Ascending aorta (tissue), 2 donors: Measurements from ENCODE around the gene SLC38A9. TPM values are rescaled to one million over a fixed set of nuclear protein-coding genes. Genes with fewer than 3 reads are reported as not detected.
"Not testable (repeated sequence)": the region's sequence is repeated elsewhere in the genome, so short reads cannot be mapped to it uniquely, and the experiment has no call there.

Experiments used
- DNase-seq, 2 donors: peaks; one replicate each; pipeline ENCODE4 v3.0.0-alpha.2; 2019; ENCODE audit warnings: low spot score in 2 of 2
- H3K27ac ChIP-seq, 2 donors: fragments of 200-600 bp; sonication (generic); one replicate each; pipeline ENCODE4 v1.5.1; 2016 to 2017; ENCODE audit warnings: mild to moderate bottlenecking in 1 of 2
- H3K27me3 ChIP-seq: fragments of 200-600 bp; sonication (generic); one replicate; pipeline ENCODE4 v1.5.1; 2017
- H3K36me3 ChIP-seq, 2 donors: fragments of 200-600 bp; sonication (generic); one replicate each; pipeline ENCODE4 v1.5.1; 2016
- H3K4me1 ChIP-seq, 2 donors: fragments of 200-600 bp; sonication (generic); one replicate each; pipeline ENCODE4 v1.5.1; 2016 to 2017; ENCODE audit warnings: mild to moderate bottlenecking in 1 of 2
- H3K4me3 ChIP-seq, 2 donors: fragments of 200-600 bp; sonication (generic); one replicate each; pipeline ENCODE4 v1.5.1; 2016 to 2017; ENCODE audit warnings: mild to moderate bottlenecking in 1 of 2
- H3K9me3 ChIP-seq, 2 donors: fragments of 200-600 bp; sonication (generic); one replicate each; pipeline ENCODE4 v1.5.1; 2016
- intact Hi-C: fragments of 100-400 bp; cut with DNase I; formaldehyde crosslinking; loops from one replicate; pipeline ENCODE4 v1.15.1; 2023
- total RNA-seq: library from RNA; depleted of rRNA; stranded (reverse); fragments of >200 nt; gene quantifications from one replicate; pipeline ENCODE4 v1.1.0, GENCODE V29; 2016
- TF ChIP-seq, protein P1 (sequence below), 3 experiments: fragments of 200-600 bp in 2 of 3; fragments of 450-650 bp in 1 of 3; sonication (generic) in 2 of 3; IDR thresholded peaks; one replicate each; pipeline ENCODE4 v1.5.1; 2016 to 2019; ENCODE audit warnings: antibody characterized with exemption in 3 of 3, mild to moderate bottlenecking in 1 of 3, moderate library complexity in 1 of 3

SLC38A9 gene
- total RNA-seq, 1 donor from 2014 or later: 1.8 TPM

DNA sequence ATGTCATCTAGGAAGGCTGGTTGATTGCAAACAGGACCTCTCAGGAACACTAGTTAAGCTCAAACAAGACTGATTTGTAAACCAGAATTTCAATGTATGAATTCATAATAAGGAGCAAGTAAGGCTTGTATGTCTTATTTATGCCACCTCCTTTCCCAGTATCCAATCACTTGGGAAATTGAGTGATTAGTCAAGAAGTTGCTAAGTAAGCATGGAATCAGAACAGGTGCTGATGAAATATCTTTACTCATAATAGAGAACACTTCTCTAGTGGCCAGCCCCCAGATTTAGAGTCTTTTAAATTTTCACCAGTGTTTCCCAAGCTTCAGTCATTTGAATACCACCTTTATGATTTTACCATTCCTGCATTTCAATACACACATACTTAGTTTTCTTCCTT, 20.5 kb upstream of the SLC38A9 start:
- H3K9me3 ChIP-seq: no peaks in the 10 kb centered on the region
- no peaks in the 10 kb centered on the region for H3K4me1 ChIP-seq
- no peak overlapping the region for H3K4me3 ChIP-seq
- no peaks in the 10 kb centered on the region for H3K27me3 ChIP-seq
- H3K27ac ChIP-seq: no peak overlapping the region
- no peak for DNase-seq
- no peaks in the 10 kb centered on the region for H3K36me3 ChIP-seq
- TF ChIP-seq, protein P1, sequence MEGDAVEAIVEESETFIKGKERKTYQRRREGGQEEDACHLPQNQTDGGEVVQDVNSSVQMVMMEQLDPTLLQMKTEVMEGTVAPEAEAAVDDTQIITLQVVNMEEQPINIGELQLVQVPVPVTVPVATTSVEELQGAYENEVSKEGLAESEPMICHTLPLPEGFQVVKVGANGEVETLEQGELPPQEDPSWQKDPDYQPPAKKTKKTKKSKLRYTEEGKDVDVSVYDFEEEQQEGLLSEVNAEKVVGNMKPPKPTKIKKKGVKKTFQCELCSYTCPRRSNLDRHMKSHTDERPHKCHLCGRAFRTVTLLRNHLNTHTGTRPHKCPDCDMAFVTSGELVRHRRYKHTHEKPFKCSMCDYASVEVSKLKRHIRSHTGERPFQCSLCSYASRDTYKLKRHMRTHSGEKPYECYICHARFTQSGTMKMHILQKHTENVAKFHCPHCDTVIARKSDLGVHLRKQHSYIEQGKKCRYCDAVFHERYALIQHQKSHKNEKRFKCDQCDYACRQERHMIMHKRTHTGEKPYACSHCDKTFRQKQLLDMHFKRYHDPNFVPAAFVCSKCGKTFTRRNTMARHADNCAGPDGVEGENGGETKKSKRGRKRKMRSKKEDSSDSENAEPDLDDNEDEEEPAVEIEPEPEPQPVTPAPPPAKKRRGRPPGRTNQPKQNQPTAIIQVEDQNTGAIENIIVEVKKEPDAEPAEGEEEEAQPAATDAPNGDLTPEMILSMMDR (IDR thresholded peaks at IDR 0.05): no peak
- intact Hi-C loops: no loop called here

DNA sequence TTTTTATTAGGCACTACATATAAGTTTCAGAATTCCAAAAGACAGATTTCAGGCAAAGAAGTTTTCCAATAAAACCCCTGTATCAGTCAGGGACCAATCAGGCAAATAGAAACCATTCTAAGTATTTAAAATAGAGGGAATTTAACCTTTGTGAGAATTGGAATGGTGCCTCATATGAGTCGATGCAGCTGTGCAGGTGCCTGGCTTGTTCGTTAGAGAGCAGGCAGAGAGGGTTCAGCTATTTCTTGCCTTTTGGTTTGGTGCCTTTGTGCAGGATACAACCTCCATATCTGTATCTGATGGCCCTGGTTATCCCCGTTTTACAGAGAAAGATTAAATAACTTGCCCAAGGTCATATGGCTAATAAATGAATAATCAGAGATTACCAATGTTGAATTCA, 19.7 kb upstream of the SLC38A9 start:
- no peak for DNase-seq
- H3K36me3 ChIP-seq: no peaks in the 10 kb centered on the region
- intact Hi-C loops: no loop called here
- no peaks in the 10 kb centered on the region for H3K4me1 ChIP-seq
- TF ChIP-seq, protein P1 (IDR thresholded peaks at IDR 0.05): no peak
- H3K4me3 ChIP-seq: no peak overlapping the region
- H3K27ac ChIP-seq: no peak overlapping the region
- no peaks in the 10 kb centered on the region for H3K27me3 ChIP-seq
- H3K9me3 ChIP-seq: no peaks in the 10 kb centered on the region

DNA sequence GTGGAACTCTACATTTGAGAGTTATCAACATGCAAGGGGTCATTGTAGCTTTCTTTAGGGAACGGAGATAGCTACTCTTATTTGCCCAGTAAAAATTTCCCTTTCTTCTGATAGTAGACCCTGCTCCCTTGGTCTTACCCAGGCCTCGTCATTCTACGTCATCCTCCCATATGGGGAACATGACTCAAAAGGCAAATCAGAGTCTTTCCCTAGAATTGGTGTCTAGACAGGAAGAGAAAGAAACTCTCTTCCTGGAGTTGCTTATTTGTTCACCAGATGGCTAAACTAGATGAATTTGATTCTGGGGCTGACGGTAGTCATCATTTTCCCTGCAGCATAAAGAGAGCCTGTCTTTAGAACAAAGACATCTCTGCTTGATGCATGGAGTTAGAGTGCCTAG, 12.2 kb upstream of the SLC38A9 start:
- Histone ChIP-seq H3K27ac (no peak overlapping the region), H3K4me3 (no peak overlapping the region), H3K9me3 (no peaks in the 10 kb centered on the region), H3K36me3 (no peaks in the 10 kb centered on the region), H3K27me3 (no peaks in the 10 kb centered on the region), H3K4me1 (no peaks in the 10 kb centered on the region)
- TF ChIP-seq, protein P1 (IDR thresholded peaks at IDR 0.05): no peak
- no peak for DNase-seq
- intact Hi-C loops: no loop called here

DNA sequence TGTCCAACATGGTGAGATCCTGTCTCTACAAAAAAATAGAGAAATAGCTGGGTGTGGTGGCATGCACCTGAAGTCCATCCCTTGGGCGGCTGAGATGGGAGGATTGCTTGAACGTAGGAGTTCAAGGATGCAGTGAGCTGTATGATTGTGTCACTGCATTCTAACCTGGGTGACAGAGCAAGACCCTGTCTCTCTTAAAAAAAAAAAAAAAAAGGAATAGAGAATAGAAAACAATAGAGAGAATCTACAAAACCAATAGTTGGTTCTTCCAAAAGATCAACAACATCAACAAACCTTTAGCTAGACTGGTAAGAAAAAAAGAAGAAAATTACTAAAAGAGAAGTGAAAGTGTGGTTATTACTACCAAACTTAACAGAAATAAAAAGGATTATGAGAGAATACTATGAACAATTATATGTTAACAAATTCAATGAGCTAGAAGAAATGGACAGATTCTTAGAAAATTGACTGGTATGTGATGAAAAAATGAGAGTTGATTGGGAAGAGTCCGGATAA, 8.1 kb upstream of the SLC38A9 start:
- no peak overlapping the region for H3K27ac ChIP-seq

DNA sequence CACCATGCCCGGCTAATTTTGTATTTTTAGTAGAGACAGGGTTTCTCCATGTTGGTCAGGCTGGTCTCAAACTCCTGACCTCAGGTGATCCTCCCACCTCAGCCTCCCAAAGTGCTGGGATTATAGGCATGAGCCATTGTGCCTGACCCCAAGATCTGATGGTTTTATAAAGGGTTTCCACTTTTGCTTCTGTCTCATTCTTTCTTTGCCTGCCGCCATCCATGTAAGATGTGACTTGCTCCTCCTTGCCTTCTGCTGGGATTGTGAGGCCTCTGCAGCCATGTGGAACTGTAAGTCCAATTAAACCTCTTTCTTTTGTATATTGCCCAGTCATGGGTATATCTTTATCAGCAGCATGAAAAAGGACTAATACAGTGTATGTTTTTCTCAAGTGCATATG, 6.9 kb upstream of the SLC38A9 start:
- H3K4me3 ChIP-seq, H3K9me3 ChIP-seq, H3K4me1 ChIP-seq, H3K27me3 ChIP-seq, H3K27ac ChIP-seq, DNase-seq, H3K36me3 ChIP-seq: not testable (repeated sequence)
- intact Hi-C loops: loop anchor here (10.0 kb wide), 1 partner anchor 486 kb away; no protein-coding TSS in a partner anchor

More for the DNA sequence above, 8.1 kb upstream of the SLC38A9 start:
- no peaks in the 10 kb centered on the region for H3K36me3 ChIP-seq
- H3K9me3 ChIP-seq: peaks cover 0 to 4% of the 10 kb centered on the region in 2 donors
- H3K4me3 ChIP-seq: no peak overlapping the region
- no peaks in the 10 kb centered on the region for H3K27me3 ChIP-seq
- H3K4me1 ChIP-seq: no peaks in the 10 kb centered on the region
- intact Hi-C loops: no loop called here
- no peak for DNase-seq
- TF ChIP-seq, protein P1 (IDR thresholded peaks at IDR 0.05): no peak

DNA sequence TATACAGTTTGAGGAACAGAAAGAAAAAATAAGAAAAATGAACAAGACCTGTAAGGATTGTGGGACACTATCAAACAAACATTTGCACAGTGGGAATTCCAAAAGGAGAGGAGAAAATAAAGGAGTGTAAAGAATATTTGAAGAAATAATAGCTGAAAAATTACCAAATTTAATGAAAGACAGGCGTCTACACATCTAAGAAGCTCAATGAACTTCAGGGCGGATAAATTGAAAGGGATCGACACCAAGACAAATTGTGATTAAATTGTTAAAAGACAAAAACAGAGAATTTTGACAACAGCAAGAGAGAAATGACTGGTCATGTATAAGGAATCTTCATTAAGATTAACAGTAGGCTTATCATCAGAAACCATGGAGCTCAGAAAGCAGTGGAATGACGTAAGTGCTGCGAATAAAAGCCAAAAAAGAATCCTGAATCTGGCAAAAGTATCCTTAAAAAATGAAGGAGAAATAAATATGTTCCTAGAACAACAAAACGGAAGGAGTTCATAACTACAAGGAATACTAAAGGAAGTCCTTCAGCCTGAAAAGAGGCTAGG, 3.5 kb upstream of the SLC38A9 start:
- H3K36me3 ChIP-seq: no peaks in the 10 kb centered on the region
- no peak for DNase-seq
- peaks cover 4 to 7% of the 10 kb centered on the region in 2 donors for H3K4me1 ChIP-seq
- no peaks in the 10 kb centered on the region for H3K27me3 ChIP-seq
- peaks cover 0 to 4% of the 10 kb centered on the region in 2 donors for H3K9me3 ChIP-seq
- H3K27ac ChIP-seq: no peak overlapping the region
- no peak overlapping the region for H3K4me3 ChIP-seq
- intact Hi-C loops: loop anchor here (10.0 kb wide), 1 partner anchor 489 kb away; no protein-coding TSS in a partner anchor
- TF ChIP-seq, protein P1 (IDR thresholded peaks at IDR 0.05): no peak
